HepG2 (cell line): ENCODE data around the gene DENND4B. TPM values are rescaled to one million over a fixed set of nuclear protein-coding genes. Genes with fewer than 3 reads are reported as not detected.
A peak's percentile ranks its signal among the peaks of the same experiment; 100 is the strongest.

Experiments
- BHLHE40 ChIP-seq: IDR thresholded peaks from 2 replicates; pipeline ENCODE4 v1.6.1; 2011; ENCODE audit warnings: low read length, improper control_type of control experiment
- DNMT3B ChIP-seq: conservative IDR thresholded peaks from 2 replicates; pipeline ENCODE4 v1.6.1; 2016; ENCODE audit warnings: missing biosample characterization, control low read depth
- ELF3 ChIP-seq: IDR thresholded peaks from 2 replicates; pipeline ENCODE4 v1.6.1; 2016; ENCODE audit warnings: missing genetic modification reagents, missing compliant biosample characterization
- FOXK2 ChIP-seq: fragments of 450-650 bp; IDR thresholded peaks from 2 replicates; pipeline ENCODE4 v1.6.1; 2016
- MAFK ChIP-seq, 2 experiments: IDR thresholded peaks in 1 of 2; conservative IDR thresholded peaks in 1 of 2; 2 replicates each; pipeline ENCODE4 v1.6.1; 2011; ENCODE audit warnings: improper control_type of control experiment in 2 of 2, low read length in 2 of 2
- NFRKB ChIP-seq: fragments of 450-650 bp; IDR thresholded peaks from 2 replicates; pipeline ENCODE4 v1.6.1; 2017
- RXRB ChIP-seq: IDR thresholded peaks from 2 replicates; pipeline ENCODE4 v1.6.1; 2016; ENCODE audit warnings: borderline replicate concordance, missing genetic modification reagents, missing compliant biosample characterization
- ZNF607 ChIP-seq: sonication (generic); formaldehyde crosslinking; IDR thresholded peaks from 2 replicates; pipeline ENCODE4 v1.5.1; 2020; ENCODE audit warnings: missing genetic modification reagents, mild to moderate bottlenecking, borderline replicate concordance
- polyA plus RNA-seq, 8 experiments: library from polyadenylated mRNA; depleted of rRNA in 3 of 8; stranded (reverse) in 7 of 8; unstranded in 1 of 8; fragments of >200 nt; fragmentation: Illumina TruSeq in 4 of 8; extraction: Trizol in 4 of 8; gene quantifications; 2 replicates each; pipeline versions ENCODE4 v1.2.1 to v1.2.3, GENCODE V29; 2011 to 2016; ENCODE audit warnings: low read depth in 4 of 8, missing spikeins in 1 of 8, mixed read lengths in 1 of 8; ENCODE audit not compliant: insufficient read depth in 1 of 8
- total RNA-seq, 5 experiments: library from RNA; depleted of rRNA; stranded (reverse); fragments of >200 nt; fragmentation: Illumina TruSeq; extraction: Trizol; gene quantifications; 2 replicates each; pipeline ENCODE4 v1.2.3, GENCODE V29; 2016; ENCODE audit warnings: low read depth in 1 of 5
- TF ChIP-seq, protein P1 (sequence below): sonication (generic); formaldehyde crosslinking; IDR thresholded peaks from 2 replicates; pipeline ENCODE4 v1.4.0; 2020; ENCODE audit warnings: missing genetic modification reagents, borderline replicate concordance
- TF ChIP-seq, protein P2 (sequence below): sonication (generic); formaldehyde crosslinking; IDR thresholded peaks from 2 replicates; pipeline ENCODE4 v1.4.0; 2020; ENCODE audit warnings: missing genetic modification reagents, borderline replicate concordance
- TF ChIP-seq, protein P3 (sequence below): sonication (generic); formaldehyde crosslinking; conservative IDR thresholded peaks from 2 replicates; pipeline ENCODE4 v1.4.0; 2020; ENCODE audit warnings: missing genetic modification reagents
- TF ChIP-seq, protein P4 (sequence below): sonication (generic); formaldehyde crosslinking; IDR thresholded peaks from 2 replicates; pipeline ENCODE4 v1.4.0; 2020; ENCODE audit warnings: missing genetic modification reagents, mild to moderate bottlenecking, borderline replicate concordance
- TF ChIP-seq, protein P5 (sequence below): sonication (generic); formaldehyde crosslinking; IDR thresholded peaks from 2 replicates; pipeline ENCODE4 v1.4.0; 2020; ENCODE audit warnings: mild to moderate bottlenecking, missing genetic modification reagents
- TF ChIP-seq, protein P6 (sequence below): sonication (generic); formaldehyde crosslinking; IDR thresholded peaks from 2 replicates; pipeline ENCODE4 v1.4.0; 2020; ENCODE audit warnings: low read depth, mild to moderate bottlenecking, missing genetic modification reagents
- TF ChIP-seq, protein P7 (sequence below): sonication (generic); formaldehyde crosslinking; IDR thresholded peaks from 2 replicates; pipeline ENCODE4 v1.4.0; 2020; ENCODE audit warnings: missing genetic modification reagents

The DENND4B gene
- total and polyA plus RNA-seq, 2 of the 13 experiments (the other 11 are each of a cell fraction or from before 2014, with no cell fraction given) = 15.1 to 20.3 TPM

DNA sequence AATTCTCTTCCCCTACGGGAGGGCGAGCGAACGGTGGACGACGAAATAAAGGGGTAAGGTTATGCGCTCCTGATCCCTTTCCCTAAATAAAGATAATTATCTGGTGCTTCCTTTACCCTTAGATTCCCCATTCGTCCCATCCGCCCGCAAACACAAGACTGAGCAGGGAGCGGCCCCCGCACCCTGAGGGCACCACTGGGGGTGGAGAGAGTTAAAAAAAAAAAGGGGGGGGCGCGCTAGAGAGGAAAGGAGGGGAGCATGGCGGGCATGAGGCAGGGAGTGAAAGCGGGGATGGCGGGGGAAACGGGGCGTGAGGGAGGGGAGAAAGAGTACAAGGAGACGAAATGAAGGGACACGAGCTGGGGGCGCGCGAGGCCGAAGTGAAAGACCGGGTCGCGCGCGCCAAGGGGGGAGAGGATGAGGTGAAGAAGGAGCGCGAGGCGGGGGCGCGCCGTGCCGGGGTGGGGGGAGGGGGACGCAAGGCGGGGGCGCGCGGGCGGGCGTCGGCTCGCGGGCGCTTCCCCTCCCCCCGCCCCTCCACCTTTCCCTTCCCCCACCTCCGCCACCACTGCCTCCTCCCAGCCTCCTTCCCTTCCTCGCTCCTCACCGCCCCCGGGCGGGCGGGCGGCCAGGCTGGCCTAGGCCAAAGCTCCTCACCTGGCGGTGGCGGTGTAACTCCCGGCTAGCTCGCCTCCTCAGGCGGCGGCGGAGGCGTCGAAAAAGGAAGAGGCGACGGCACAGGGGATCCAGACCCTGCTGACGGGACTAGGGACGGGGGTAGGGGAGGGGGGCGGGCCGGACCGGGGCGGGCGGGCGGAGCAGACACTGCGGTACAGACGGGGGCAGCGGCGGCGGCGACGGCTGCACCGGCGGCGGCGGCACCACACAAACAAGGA is 24.2 kb downstream of the DENND4B start (continued):
- TF ChIP-seq, protein P1, sequence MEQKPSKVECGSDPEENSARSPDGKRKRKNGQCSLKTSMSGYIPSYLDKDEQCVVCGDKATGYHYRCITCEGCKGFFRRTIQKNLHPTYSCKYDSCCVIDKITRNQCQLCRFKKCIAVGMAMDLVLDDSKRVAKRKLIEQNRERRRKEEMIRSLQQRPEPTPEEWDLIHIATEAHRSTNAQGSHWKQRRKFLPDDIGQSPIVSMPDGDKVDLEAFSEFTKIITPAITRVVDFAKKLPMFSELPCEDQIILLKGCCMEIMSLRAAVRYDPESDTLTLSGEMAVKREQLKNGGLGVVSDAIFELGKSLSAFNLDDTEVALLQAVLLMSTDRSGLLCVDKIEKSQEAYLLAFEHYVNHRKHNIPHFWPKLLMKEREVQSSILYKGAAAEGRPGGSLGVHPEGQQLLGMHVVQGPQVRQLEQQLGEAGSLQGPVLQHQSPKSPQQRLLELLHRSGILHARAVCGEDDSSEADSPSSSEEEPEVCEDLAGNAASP (CRISPR knock-in tag) = no peak
- TF ChIP-seq, protein P2, sequence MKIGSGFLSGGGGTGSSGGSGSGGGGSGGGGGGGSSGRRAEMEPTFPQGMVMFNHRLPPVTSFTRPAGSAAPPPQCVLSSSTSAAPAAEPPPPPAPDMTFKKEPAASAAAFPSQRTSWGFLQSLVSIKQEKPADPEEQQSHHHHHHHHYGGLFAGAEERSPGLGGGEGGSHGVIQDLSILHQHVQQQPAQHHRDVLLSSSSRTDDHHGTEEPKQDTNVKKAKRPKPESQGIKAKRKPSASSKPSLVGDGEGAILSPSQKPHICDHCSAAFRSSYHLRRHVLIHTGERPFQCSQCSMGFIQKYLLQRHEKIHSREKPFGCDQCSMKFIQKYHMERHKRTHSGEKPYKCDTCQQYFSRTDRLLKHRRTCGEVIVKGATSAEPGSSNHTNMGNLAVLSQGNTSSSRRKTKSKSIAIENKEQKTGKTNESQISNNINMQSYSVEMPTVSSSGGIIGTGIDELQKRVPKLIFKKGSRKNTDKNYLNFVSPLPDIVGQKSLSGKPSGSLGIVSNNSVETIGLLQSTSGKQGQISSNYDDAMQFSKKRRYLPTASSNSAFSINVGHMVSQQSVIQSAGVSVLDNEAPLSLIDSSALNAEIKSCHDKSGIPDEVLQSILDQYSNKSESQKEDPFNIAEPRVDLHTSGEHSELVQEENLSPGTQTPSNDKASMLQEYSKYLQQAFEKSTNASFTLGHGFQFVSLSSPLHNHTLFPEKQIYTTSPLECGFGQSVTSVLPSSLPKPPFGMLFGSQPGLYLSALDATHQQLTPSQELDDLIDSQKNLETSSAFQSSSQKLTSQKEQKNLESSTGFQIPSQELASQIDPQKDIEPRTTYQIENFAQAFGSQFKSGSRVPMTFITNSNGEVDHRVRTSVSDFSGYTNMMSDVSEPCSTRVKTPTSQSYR (CRISPR knock-in tag) = peak; percentile 89
- TF ChIP-seq, protein P3, sequence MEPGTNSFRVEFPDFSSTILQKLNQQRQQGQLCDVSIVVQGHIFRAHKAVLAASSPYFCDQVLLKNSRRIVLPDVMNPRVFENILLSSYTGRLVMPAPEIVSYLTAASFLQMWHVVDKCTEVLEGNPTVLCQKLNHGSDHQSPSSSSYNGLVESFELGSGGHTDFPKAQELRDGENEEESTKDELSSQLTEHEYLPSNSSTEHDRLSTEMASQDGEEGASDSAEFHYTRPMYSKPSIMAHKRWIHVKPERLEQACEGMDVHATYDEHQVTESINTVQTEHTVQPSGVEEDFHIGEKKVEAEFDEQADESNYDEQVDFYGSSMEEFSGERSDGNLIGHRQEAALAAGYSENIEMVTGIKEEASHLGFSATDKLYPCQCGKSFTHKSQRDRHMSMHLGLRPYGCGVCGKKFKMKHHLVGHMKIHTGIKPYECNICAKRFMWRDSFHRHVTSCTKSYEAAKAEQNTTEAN (CRISPR knock-in tag) = no peak
- TF ChIP-seq, protein P4, sequence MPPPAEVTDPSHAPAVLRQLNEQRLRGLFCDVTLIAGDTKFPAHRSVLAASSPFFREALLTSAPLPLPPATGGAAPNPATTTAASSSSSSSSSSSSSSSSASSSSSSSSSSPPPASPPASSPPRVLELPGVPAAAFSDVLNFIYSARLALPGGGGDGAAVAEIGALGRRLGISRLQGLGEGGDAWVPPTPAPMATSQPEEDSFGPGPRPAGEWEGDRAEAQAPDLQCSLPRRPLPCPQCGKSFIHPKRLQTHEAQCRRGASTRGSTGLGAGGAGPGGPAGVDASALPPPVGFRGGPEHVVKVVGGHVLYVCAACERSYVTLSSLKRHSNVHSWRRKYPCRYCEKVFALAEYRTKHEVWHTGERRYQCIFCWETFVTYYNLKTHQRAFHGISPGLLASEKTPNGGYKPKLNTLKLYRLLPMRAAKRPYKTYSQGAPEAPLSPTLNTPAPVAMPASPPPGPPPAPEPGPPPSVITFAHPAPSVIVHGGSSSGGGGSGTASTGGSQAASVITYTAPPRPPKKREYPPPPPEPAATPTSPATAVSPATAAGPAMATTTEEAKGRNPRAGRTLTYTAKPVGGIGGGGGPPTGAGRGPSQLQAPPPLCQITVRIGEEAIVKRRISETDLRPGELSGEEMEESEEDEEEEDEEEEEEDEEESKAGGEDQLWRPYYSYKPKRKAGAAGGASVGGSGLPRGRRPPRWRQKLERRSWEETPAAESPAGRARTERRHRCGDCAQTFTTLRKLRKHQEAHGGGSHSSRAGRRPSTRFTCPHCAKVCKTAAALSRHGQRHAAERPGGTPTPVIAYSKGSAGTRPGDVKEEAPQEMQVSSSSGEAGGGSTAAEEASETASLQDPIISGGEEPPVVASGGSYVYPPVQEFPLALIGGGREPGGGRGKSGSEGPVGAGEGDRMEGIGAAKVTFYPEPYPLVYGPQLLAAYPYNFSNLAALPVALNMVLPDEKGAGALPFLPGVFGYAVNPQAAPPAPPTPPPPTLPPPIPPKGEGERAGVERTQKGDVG = no peak
- TF ChIP-seq DNMT3B (CRISPR knock-in tag) = no peak
- no peak for TF ChIP-seq ZNF607 (CRISPR knock-in tag)
- TF ChIP-seq FOXK2 = no peak
- TF ChIP-seq, protein P5, sequence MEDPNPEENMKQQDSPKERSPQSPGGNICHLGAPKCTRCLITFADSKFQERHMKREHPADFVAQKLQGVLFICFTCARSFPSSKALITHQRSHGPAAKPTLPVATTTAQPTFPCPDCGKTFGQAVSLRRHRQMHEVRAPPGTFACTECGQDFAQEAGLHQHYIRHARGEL (CRISPR knock-in tag) = no peak
- TF ChIP-seq ELF3 = no peak
- no peak for TF ChIP-seq MAFK (conservative IDR thresholded peaks at IDR 0.05 in 1 of 2, IDR thresholded peaks at IDR 0.05 in 1 of 2; ENCODE audit: low read length in 2 of 2)
- TF ChIP-seq, protein P6, sequence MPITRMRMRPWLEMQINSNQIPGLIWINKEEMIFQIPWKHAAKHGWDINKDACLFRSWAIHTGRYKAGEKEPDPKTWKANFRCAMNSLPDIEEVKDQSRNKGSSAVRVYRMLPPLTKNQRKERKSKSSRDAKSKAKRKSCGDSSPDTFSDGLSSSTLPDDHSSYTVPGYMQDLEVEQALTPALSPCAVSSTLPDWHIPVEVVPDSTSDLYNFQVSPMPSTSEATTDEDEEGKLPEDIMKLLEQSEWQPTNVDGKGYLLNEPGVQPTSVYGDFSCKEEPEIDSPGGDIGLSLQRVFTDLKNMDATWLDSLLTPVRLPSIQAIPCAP (CRISPR knock-in tag) = no peak
- no peak for TF ChIP-seq BHLHE40
- TF ChIP-seq, protein P7, sequence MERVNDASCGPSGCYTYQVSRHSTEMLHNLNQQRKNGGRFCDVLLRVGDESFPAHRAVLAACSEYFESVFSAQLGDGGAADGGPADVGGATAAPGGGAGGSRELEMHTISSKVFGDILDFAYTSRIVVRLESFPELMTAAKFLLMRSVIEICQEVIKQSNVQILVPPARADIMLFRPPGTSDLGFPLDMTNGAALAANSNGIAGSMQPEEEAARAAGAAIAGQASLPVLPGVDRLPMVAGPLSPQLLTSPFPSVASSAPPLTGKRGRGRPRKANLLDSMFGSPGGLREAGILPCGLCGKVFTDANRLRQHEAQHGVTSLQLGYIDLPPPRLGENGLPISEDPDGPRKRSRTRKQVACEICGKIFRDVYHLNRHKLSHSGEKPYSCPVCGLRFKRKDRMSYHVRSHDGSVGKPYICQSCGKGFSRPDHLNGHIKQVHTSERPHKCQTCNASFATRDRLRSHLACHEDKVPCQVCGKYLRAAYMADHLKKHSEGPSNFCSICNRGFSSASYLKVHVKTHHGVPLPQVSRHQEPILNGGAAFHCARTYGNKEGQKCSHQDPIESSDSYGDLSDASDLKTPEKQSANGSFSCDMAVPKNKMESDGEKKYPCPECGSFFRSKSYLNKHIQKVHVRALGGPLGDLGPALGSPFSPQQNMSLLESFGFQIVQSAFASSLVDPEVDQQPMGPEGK (CRISPR knock-in tag) = peak; percentile 62; the same call in 1 of the 2 replicates
- no peak for TF ChIP-seq NFRKB
- no peak for TF ChIP-seq RXRB (CRISPR knock-in tag)
